Measurements from ENCODE around the gene STRN4.
"Not testable (repeated sequence)": the region's sequence is repeated elsewhere in the genome, so short reads cannot be mapped to it uniquely, and the experiment has no call there.

The STRN4 gene

DNA sequence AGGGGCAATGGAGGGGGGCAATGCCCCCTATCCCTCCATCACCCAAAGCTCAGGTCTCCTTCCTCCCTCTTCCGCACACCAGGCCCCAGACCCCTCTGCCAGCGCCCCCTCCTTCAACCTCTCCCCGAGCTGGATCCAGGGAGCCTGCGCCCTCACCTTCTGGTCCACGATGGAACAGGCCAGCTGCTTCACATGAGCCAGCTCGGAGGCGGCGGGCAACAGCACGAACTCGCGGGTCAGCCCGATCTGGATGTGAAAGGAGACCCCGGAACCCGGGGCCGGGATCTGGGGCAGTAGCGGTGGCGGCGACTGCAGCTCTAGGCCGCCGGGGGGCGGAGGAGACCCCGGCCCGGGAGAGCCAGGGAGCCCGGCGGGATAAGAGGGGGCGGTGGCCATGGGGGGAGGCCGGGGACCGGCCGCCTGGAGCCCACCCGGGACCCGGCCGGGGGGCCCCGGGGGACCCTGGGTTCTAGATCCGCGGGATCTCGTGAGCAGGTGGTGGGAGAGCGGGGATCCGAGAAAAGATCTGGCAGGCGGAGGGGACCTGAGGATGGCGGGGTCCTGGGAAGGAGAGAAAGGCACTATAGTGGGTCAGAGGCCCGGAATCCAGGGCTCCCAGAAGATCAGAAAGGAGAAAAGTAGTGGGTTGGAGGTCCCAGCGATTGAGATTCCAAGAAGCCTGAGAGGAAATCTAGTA lies 30.1 kb downstream of the STRN4 start:
- in situ Hi-C loops (cut with MboI; ENCODE audit: low sequenced_read_pairs) = no loop called here

DNA sequence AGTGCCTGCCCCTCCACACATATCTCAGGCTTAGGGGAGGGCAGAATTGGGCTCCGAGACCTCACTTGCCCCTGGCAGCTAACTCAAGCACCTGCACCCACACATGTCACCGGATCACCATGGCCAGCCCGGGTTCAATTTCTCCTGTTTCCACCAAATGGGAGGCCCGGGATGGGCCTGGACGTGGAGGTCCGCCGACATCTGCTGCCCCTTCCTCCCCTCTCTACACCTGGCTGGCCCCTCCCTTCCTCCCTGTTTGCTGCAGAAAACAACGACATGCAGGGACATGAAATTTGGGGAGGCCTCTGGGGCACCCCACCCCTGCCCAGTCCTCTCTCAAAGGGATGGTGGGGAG lies 30.7 kb downstream of the STRN4 start:
- in situ Hi-C loops (cut with MboI; ENCODE audit: low sequenced_read_pairs) = no loop called here

DNA sequence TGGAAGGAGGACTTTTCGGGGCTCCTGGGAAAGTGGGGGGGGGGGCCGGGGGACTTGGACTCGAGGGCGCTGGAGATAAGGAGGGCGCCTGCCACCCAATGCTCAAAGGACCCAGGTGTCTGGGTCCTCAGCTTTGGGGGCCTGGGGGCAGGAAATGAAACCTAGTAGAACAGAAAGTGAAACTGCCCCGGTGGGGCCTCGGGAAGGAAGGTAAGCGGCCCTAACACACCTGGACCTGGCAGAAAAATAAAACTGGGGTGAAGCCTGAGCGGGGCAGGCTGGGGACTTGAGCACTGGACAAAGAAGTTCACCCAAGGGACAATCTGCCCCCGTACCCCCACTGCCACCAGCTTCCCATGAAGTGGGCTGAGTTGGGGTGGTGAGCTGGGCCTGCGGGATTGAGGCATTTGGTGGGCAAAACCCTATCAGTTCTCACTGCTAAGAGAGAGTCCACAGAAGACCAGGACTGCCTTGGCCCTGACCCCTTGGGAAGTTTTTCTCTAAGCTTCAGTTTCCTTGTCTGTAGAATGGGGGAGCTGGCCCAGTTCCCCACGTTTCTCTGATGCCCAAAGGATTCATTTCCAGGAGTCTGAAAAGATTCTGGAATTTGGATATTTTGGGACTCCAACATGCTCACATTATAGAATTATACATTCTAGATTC lies 31.7 kb downstream of the STRN4 start:
- in situ Hi-C loops (cut with MboI; ENCODE audit: low sequenced_read_pairs) = no loop called here

DNA sequence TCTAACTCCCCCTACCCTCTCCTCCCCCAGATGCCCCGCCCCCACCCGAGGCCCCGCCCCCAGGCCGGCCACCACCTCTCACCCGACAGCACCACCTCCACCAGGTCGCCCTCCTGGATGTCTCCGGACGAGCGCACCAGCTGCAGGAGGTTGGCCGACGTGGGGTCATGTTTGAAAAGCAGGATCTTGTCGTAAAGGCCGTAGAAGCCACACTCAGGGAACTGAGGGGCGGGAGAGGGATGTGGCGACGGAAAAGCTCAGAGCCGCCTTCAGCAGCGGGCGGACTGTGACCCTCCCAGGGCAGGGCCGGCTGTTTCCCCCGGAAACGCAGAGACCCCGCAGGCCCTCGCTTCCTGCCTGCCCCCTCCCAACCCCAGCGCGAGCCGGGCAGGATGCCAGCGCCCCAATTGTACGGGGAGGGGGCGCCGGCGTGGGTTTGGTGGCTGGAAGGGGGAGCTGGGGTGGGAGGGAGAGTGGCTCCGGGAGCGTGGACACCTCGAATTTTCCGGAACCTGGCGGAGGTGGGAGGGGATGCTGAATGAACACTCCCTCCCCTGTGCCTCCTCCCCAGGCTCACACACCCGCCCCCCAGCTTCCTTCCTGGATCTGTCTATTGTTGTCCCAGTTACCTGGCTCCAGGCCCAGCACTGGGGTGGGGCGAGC lies 32.3 kb downstream of the STRN4 start:
- in situ Hi-C loops (cut with MboI; ENCODE audit: low sequenced_read_pairs) = no loop called here

DNA sequence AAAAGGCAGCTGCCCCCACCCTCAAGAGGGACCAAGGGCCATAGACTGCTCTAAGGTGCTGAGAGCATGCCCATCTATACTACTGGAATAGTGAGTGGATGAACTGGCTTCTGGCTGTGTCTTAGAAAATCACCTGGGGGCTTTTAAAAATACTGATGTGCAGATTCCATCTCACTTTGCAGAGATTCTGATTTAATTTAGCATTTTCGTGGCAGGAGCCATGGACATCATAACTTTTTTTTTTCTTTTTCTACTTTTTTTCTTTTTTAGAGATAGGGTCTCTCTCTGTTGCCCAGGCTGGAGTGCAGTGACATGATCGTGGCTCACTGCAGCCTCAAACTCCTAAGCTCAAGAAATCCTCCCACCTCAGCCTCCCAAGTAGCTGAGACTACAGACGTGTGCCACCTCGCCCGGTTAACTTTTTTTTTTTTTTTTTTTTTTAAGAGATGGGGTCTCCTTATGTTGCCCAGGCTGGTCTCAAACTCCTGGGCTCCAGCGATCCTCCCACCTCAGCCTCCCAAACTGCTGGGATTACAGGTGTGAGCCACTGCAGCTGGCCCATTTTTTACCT lies 33.4 kb downstream of the STRN4 start:
- in situ Hi-C loops (cut with MboI; ENCODE audit: low sequenced_read_pairs) = not testable (repeated sequence)

DNA sequence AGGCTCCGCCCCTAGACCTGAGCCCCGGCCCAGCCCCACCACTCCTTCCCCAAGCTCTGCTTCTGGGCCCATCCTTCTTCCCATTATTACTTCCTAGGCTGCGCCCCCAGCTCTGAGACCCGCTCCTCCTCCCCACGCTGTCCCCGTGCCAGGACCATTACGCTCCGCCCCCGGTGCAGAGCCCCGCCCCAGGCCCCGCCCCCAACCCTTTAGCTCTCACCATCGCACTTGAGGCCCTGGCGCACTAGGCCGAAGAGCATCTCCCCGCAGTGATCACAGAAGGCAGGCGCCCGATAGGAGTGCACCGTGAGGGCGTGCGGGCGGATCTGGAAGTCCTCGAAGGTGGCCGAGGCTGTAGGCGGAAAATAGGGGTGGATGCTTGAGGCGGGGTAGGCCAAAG lies 35.6 kb downstream of the STRN4 start:
- in situ Hi-C loops (cut with MboI; ENCODE audit: low sequenced_read_pairs) = no loop called here

DNA sequence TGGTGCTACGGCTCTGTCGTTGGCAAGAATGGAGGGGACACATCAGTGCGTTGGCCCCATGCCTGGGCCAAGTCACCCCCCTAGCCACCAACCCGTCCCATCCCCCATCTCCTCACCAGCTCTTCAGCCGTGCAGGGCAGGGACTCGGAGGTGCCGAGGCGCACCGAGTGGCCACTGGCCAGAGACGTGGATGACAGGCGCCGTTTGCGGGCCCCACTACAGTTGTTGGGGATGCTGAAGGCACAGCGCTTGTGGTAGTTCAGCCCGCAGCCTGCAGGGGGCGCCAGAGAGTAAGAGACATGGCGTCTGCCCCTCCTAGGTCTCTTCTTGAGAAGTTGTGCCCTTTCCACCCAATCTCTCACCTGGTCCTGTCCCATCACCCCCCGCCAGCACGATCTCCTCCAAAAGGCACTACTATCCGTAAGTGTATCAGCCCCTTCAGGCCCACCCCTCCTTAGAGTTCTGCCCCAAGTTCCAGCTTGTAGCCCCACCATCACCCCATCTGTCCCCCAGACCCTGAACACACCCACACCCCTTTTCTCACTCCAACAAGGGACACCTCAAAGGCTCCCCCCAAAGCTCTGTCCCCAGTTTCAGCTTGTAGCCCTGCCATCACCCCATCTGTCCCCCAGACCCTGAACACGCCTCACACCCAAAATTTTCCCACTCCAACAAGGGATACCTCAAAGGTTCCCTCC lies 41.7 kb downstream of the STRN4 start:
- in situ Hi-C loops (cut with MboI; ENCODE audit: low sequenced_read_pairs) = no loop called here

DNA sequence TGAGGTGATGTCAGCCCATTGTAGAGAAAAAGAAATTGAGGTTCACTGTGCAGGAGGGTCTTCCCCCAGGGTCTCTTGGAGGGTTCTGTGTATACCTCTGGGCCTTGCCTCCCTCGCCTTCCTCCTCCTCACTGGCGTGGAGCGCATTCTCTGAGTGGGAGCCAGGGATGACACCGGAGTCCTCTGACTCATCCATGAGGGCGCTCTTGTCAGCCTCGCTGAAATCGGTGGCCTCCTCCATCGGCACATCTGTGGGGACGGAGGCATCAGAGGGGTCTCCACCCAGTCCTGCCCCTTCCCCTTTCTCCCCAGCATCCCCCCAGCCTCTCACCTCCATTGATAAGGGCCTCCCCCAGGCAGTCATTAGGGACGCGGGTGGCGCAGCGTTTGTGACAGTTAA lies 45.5 kb downstream of the STRN4 start:
- in situ Hi-C loops (cut with MboI; ENCODE audit: low sequenced_read_pairs) = no loop called here

DNA sequence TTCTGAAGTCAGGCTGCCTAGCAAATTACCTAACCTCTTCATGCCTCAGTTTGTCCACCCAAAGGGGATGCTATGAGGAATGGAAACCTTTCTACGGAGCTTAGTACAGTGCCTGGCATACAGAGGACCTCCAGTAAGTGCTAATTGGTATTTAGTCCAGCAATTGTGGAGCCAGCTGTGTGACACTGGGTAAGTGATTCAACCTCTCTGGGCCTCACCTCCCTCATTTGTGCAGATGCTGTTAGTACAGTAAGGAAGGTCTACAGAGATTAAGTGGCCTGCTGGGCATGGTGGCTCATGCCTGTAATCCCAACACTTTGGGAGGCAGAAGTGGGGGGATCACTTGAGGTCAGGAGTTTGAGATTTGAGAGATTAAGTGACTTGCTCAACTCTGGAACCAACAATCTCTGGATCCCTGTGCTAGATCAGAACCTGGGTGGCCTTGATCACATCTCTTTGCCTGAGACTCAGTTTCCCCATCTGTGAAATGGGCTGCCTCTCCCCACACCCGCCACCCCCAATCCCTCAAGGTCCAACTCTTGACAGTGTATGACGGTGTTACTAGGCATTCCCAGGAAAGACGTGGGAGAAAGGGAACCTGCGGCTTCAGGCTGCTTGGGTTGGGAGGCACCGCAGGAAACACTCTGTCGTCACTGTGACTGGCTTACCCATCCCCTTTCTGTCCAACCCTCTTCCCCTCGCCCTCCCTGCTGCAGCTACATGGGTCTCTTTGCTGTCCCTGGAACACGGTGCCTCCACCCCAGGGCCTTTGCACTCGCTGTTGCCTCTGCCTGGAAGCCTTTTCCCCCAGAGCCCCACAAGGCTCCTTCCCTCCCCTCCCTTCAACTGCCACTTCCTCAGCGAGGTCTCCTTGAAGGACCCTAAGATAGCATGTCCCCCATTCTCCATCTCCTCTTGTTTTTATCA lies 47.6 kb downstream of the STRN4 start:
- in situ Hi-C loops (cut with MboI; ENCODE audit: low sequenced_read_pairs) = no loop called here

DNA sequence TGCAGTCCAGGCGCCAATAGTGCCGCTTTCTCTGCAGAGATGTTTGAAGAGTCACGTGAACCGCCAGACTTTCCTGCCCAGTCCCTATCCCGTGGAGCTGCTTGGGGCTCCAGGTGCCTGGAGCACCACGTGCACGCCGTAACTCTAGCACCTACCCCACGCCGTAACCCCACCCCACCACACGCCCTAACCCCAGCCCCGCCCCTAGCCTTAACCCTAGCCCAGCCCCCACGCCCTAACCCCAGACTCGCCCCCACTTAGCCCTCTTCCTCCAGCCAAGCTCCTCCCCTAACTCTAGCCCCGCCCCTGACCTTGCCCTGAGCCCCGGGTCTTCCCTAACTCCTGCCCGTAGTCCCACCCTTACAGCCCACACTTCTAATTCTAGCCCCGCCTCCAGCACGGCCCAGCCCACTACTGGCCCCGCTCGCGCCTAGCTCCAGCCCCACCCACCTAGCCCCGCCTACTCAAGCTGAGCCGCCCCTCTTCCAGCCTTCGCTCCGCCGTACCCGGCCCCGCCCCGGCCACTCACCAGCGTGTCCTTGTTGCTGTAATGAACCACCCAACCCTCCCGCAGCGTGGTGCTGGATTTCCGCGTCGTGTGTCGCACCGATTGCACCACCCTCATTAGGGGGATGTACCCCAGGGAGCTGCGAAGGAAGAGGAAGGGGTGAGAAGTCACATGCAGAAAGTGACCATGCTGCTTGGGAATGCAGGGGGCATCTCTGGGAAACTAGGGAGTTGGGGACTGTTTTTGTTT lies 48.9 kb downstream of the STRN4 start:
- in situ Hi-C loops (cut with MboI; ENCODE audit: low sequenced_read_pairs) = no loop called here

DNA sequence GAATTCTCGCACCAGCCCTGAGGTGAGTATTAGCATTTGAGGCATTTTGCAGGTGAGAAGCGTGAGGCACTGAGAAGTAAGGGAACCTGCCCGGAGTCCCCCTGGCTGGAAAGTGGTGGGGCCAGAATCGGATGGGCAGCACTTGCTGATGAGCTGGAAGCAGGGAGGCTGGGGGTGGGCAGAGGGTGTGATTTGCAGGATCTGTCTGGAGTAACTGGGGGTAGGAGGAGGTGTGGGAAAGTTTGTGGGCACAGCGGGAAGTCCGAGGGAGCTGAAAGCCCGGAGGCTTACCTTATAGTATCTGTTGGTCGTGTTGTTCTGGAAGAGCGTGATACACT lies 49.4 kb downstream of the STRN4 start:
- in situ Hi-C loops (cut with MboI; ENCODE audit: low sequenced_read_pairs) = no loop called here

DNA sequence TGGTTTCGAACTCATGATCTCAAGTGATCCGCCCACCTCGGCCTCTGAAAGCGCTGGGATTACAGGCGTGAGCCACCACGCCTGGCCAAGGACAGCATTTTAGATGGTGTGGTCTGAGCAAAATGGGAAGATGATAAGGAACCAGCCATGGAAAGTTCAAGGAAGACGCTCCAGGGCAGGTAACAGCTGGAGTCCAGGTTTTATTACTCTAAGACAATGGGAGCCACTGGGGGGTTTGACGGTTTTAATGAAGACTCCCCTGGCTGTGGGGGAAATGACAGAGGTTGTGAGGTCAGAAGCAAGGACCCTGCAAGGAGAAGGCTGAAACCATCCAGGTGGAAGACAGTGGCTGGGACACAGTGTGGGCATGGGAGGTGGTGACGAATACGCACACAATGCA lies 50.2 kb downstream of the STRN4 start:
- in situ Hi-C loops (cut with MboI; ENCODE audit: low sequenced_read_pairs) = no loop called here

DNA sequence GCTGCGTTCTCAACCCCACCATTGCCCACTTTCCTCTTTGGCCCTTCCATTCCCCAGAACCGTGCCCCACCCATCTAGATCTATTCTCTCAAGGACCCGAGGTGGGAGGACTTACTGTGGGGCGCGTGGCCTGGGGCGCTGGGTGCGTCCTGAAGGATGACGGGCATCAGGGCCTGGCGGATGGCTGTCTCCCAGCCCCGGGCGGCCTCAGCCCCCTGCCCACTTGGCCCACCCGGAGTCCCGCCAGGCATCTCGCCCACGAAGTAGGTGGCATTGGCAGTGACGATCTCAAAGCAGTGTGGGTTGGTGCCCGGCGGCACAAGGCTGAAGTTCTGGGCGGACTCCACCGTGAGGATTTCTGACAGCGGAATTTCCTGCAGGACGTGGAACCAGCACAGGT lies 52.5 kb downstream of the STRN4 start:
- in situ Hi-C loops (cut with MboI; ENCODE audit: low sequenced_read_pairs) = no loop called here

DNA sequence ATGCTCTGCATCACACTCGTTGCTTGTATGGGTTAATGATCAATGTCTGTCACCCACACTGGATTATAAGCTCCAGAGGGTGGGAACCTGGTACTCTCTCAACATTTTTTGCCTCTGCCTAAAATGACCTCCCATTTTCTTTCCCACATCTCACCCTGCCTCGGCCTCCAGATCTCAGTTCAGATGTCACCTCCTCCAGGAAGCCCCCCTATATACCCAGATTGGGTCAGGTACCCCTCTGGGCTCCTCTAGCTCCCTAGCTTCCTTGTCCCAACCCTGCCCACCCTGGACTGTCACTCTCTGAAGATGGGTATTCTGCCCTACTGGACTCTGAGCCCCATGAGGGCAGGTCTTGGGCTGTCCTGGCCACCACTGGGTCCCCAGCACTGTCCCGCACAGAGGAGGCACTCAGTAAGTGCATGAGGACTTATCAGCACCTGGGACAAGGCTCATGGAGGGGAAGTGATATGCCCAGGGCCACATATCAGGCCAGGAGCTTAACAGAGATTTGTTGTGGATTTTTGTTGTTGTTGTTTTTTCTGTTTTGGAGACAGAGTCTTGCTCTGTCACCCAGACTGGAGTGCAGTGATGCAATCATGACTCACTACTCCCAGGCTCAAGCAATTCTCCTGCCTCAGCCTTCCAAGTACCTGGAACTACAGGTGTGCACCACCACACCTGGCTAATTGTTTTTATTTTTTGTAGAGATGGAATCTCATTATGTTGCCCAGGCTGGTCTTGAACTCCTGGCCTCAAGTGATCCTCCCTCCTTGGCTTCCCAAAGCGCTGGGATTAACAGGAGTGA lies 53.1 kb downstream of the STRN4 start:
- in situ Hi-C loops (cut with MboI; ENCODE audit: low sequenced_read_pairs) = no loop called here

DNA sequence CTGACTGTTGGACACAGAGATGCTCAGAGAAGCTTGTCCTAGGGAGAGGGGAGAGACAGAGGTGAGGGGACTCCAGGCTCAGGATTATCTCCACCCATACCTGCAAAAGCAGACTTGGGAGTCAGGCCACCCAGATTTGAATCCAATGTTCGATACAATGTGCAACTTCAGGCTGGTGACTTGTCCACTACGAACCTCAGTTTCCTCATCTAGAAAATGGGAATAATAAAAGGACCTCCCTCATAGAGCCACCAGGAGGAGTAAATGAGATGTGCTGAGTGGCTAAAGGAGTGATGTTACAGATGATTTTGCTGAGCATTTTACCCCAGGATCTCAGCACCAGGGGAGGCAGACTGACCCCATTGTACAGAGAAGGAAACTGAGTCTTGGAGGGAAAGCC lies 54.3 kb downstream of the STRN4 start:
- in situ Hi-C loops (cut with MboI; ENCODE audit: low sequenced_read_pairs) = no loop called here

DNA sequence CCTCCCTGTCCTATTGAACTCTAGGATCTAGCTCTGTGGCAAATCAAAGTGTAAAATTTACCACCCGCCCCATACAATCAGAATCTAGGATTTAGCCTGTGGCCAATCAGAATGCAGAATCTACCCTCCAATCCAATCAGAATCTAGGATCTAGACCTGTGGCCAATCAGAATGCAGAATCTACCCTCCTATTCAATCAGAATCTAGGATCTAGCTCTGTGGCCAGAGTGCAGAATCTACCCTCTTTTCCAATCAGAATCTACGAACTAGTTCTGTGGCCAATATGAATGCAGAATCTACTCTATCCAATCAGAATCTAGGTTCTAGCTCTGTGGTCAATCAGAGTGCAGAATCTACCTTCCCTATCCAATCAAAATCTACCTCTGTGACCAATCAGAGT lies 55.1 kb downstream of the STRN4 start:
- in situ Hi-C loops (cut with MboI; ENCODE audit: low sequenced_read_pairs) = no loop called here

DNA sequence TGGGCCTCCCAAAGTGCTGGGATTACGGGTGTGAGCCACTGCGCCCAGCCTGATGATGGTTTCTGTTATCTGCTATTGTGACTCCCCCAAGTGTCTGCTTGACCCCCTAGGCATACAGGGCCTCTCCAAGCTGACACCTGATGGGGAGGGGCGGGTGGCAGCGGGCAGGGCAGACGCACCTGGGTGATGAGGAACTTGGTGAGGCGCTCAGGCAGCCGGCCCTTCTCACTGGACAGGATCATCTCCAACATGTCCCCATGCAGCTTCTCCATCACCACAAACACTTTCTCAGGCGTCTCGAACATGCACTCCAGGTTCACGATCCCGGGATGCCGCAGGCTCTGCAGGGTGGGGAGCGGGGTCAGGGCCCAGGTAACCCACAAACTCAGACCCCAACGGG lies 56.9 kb downstream of the STRN4 start:
- in situ Hi-C loops (cut with MboI; ENCODE audit: low sequenced_read_pairs) = no loop called here

DNA sequence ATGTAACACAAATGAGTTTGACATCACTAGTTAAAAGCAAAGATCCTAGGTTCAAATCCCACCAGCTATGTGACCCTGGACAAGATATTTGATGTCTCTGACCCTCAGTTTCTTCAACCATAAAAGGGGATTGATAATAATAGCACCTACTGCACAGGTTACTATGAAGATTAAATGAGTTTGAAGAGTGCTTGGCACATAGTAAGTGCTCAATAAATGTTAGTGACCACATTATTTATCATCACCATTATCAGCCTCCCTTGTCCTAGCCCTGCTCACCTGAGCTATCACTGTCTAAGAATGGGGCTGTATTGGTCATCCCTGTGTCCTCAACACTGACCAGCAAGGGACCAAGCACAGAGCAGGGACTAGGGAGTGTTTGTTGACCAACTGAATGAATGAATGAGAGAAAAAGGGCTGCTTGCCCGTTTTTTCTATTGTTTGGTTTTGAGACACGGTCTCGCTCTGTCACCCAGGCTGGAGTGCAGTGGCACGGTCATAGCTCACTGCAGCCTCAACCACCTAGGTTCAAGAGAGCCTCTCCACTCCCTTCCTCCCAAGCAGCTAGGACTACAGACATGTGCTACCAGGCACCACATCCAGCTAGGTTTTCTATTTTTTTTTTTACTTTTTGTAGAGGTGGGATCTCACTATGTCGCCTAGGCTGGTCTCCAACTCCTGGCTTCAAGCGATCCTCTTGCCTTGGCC lies 58.7 kb downstream of the STRN4 start:
- in situ Hi-C loops (cut with MboI; ENCODE audit: low sequenced_read_pairs) = no loop called here

All from HL-60/S4 treated with retinoic acid at 250 ng/mL for 4 days and 3 days (cell line).